ENCODE data around the gene FAM200B.

DNA sequence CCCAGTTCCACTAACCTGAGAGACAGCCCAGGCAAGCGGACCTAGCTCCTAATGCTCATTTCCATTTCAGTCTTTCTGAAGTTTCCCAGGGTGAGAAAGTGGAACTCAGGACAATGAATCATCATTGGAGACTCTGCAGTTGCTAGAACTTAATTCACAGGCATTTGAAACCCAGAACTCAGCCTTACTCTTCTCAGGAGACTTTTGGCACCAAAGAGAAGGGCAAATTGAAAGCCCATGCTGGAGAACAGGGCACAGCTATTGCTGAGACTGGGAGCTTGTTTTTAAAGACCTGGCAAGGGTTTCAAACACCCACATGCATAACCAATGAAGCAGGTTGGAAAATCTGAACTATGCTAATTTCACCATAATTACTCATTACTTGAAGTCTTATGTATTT lies 57.2 kb downstream of the FAM200B start:
- TF ChIP-seq, protein P1, sequence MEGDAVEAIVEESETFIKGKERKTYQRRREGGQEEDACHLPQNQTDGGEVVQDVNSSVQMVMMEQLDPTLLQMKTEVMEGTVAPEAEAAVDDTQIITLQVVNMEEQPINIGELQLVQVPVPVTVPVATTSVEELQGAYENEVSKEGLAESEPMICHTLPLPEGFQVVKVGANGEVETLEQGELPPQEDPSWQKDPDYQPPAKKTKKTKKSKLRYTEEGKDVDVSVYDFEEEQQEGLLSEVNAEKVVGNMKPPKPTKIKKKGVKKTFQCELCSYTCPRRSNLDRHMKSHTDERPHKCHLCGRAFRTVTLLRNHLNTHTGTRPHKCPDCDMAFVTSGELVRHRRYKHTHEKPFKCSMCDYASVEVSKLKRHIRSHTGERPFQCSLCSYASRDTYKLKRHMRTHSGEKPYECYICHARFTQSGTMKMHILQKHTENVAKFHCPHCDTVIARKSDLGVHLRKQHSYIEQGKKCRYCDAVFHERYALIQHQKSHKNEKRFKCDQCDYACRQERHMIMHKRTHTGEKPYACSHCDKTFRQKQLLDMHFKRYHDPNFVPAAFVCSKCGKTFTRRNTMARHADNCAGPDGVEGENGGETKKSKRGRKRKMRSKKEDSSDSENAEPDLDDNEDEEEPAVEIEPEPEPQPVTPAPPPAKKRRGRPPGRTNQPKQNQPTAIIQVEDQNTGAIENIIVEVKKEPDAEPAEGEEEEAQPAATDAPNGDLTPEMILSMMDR (IDR thresholded peaks at IDR 0.05): no peak
- TF ChIP-seq EZH2 (IDR thresholded peaks at IDR 0.05) (no peak), EZH2phosphoT487 (IDR thresholded peaks at IDR 0.05) (no peak)

Data from neural progenitor cell (in vitro differentiated cells).